ENCODE results near the gene HIC1. TPM values are rescaled to one million over a fixed set of nuclear protein-coding genes. Genes with fewer than 3 reads are reported as not detected.
A peak's percentile ranks its signal among the peaks of the same experiment; 100 is the strongest.

Gene HIC1
- total and polyA plus RNA-seq, 9 donors, result 3.9 to 108 (median 60.8) TPM

DNA sequence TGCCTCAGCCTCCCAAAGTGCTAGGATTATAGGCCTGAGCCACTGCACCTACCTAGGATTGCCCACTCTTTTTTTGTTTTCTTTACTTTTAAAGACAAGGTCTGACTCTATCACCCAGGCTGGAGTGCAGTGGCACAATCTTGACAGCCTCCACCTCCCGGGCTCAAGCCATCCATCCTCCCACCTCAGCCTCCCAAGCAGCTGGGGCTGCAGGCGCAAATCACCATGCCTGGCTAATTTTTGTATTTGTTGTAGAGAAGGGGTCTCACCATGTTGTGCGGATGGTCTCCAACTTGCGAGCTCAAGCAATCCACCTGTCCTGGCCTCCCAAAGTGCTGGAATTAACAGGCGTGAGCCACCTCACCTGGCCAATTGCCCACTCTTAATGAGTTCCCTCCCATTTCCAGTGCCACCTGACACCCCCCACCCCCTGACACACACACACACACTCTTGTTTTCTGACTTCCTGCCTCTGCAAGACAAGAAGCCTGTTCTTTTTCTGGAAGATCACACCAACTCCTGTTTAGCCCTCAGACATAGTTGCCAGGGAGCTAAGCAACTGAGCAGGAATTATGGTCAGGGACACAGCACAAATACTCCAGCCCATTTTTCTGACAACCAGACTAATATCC is 10.5 kb upstream of the HIC1 start:
- Histone ChIP-seq H3K36me3 (no peaks in the 10 kb centered on the region), H3K27ac (no peak overlapping the region), H3K9me3 (no peaks in the 10 kb centered on the region), H3K27me3 (no peaks in the 10 kb centered on the region), H3K4me3 (no peak overlapping the region), H3K4me1 (ENCODE audit: insufficient read depth) (peaks cover 12% of the 10 kb centered on the region)
- 88 to 92% (median 91%) methylated on average over 5 of the region's 5 CpGs for WGBS, 3 donors
- intact Hi-C loops (cut with DNase I), result no loop called here
- DNase-seq, result peak in 1 of 5 donors; percentile 32
- TF ChIP-seq, protein P1, sequence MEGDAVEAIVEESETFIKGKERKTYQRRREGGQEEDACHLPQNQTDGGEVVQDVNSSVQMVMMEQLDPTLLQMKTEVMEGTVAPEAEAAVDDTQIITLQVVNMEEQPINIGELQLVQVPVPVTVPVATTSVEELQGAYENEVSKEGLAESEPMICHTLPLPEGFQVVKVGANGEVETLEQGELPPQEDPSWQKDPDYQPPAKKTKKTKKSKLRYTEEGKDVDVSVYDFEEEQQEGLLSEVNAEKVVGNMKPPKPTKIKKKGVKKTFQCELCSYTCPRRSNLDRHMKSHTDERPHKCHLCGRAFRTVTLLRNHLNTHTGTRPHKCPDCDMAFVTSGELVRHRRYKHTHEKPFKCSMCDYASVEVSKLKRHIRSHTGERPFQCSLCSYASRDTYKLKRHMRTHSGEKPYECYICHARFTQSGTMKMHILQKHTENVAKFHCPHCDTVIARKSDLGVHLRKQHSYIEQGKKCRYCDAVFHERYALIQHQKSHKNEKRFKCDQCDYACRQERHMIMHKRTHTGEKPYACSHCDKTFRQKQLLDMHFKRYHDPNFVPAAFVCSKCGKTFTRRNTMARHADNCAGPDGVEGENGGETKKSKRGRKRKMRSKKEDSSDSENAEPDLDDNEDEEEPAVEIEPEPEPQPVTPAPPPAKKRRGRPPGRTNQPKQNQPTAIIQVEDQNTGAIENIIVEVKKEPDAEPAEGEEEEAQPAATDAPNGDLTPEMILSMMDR (IDR thresholded peaks at IDR 0.05), result no peak
- TF ChIP-seq POLR2A (IDR thresholded peaks at IDR 0.05) (no peak), EP300 (IDR thresholded peaks at IDR 0.05) (no peak)

DNA sequence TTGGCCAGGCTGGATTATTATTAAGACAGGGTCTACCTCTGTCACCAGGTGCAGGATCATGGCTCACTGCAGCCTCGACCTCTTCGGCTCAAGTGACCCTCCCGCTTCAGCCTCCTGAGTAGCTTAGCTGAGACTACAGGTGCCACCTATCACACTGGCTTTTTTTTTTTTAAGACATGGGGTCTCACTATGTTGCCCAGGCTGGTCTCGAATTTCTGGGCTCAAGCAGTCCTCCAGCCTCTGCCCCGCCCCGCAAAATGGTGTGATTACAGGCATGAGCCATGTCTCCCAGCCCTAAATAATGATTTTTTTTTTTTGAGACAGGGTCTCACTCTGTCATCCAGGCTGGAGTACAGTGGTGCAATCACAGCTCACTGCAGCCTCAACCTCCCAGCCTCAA is 7.3 kb upstream of the HIC1 start:
- Histone ChIP-seq H3K4me3 (no peak overlapping the region), H3K9me3 (no peaks in the 10 kb centered on the region), H3K27ac (no peak overlapping the region), H3K27me3 (no peaks in the 10 kb centered on the region), H3K36me3 (no peaks in the 10 kb centered on the region), H3K4me1 (ENCODE audit: insufficient read depth) (peaks cover 7% of the 10 kb centered on the region)
- intact Hi-C loops (cut with DNase I), result no loop called here
- TF ChIP-seq EP300 (IDR thresholded peaks at IDR 0.05) (no peak), POLR2A (IDR thresholded peaks at IDR 0.05) (no peak)
- TF ChIP-seq, protein P1 (IDR thresholded peaks at IDR 0.05), result no peak
- peak in 1 of 5 donors; percentile 24 for DNase-seq
- 91 to 94% (median 92%) methylated on average over 6 of the region's 6 CpGs for WGBS, 3 donors

DNA sequence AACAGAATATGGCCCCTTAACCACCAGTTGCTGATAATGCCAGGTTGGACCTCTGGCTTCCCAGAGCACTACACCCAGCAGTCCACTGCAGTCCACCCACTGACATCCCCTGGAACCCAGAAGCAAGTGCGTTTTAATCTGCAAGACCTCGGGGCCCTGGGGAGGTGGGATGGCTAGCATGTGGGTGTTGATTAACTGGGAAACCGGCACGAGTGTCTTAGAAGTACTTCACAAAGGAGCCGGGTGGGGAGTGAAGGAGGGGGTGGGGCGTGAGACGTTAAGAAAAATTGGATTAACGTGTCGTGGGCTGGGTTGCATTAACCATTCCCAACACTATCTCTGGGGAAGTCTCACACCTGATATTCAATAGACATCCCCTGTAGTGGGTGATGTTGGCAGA is 6.1 kb upstream of the HIC1 start:
- H3K27me3 ChIP-seq, result no peaks in the 10 kb centered on the region
- no peak overlapping the region for H3K27ac ChIP-seq
- DNase-seq, result peak in 1 of 5 donors; percentile 35
- peaks cover 10% of the 10 kb centered on the region for H3K4me1 ChIP-seq (ENCODE audit: insufficient read depth)
- TF ChIP-seq POLR2A (IDR thresholded peaks at IDR 0.05), result no peak
- TF ChIP-seq EP300 (IDR thresholded peaks at IDR 0.05), result no peak
- TF ChIP-seq, protein P1 (IDR thresholded peaks at IDR 0.05), result no peak
- no peaks in the 10 kb centered on the region for H3K9me3 ChIP-seq
- intact Hi-C loops (cut with DNase I), result no loop called here
- H3K36me3 ChIP-seq, result no peaks in the 10 kb centered on the region
- WGBS, 3 donors, result 5 to 6% (median 6%) methylated on average over 9 of the region's 9 CpGs
- H3K4me3 ChIP-seq, result no peak overlapping the region

DNA sequence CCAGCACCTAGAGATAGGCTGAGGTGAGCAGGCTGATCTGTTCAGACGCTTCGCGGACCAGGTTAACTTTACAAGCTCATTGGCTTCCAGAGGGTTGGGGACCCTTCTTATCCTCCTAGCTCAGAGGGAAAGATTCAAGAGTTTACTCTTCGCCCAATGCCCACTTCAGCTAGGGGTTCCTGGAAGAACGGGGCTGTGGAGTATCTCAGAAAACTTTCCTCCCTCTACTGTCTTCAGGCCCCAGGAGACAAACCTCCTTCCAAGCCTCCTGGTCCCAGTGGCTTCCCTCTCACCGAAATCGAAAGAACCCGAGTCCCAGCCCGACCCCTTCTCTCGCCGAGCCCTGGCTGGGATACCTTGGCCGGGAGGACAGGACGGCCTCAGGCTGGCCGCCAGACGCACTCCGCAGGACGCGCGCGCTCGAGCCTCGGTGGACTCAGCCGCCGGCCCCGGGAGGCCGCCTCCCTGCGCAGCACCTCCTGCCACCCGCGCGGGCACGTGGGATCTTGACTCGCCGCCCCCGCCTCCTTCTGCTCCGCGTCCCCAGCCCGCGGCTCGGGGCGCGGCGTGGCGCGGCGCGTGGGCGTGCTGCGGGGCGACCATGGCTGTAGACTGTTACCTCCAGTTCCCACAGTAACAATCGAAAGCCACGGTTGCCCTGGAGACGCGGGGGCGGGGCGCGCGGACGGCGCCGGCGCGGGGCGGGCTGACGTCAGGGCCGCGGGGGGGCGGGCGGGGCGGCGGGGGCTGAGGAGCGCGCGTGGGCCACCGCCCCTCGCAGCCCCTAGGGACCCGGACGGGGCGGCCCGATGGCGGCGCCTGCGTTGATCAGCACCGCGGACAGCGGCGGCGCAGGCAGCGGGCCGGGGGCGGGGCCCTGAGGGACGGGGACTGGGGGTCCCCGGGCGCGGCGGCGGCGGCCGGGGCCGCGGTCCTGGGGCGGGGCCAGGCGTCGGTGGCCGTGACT is 5.3 kb upstream of the HIC1 start:
- no peaks in the 10 kb centered on the region for H3K27me3 ChIP-seq
- H3K4me3 ChIP-seq, result peak overlapping the region; percentile 53
- peaks cover 10% of the 10 kb centered on the region for H3K4me1 ChIP-seq (ENCODE audit: insufficient read depth)
- intact Hi-C loops (cut with DNase I), result no loop called here
- no peaks in the 10 kb centered on the region for H3K36me3 ChIP-seq
- 1 to 5% (median 2%) methylated on average over 31 to 104 of the region's 104 CpGs for WGBS, 3 donors
- DNase-seq, result peak; percentile 89 to 95 (median 94)
- H3K27ac ChIP-seq, result peak overlapping the region; percentile 48 to 68
- H3K9me3 ChIP-seq, result no peaks in the 10 kb centered on the region
- TF ChIP-seq, protein P1 (IDR thresholded peaks at IDR 0.05), result no peak
- TF ChIP-seq POLR2A (IDR thresholded peaks at IDR 0.05), result peak; percentile 64
